Measurements from ENCODE around the gene SYNPO. TPM values are rescaled to one million over a fixed set of nuclear protein-coding genes. Genes with fewer than 3 reads are reported as not detected.

SYNPO gene, protein sequence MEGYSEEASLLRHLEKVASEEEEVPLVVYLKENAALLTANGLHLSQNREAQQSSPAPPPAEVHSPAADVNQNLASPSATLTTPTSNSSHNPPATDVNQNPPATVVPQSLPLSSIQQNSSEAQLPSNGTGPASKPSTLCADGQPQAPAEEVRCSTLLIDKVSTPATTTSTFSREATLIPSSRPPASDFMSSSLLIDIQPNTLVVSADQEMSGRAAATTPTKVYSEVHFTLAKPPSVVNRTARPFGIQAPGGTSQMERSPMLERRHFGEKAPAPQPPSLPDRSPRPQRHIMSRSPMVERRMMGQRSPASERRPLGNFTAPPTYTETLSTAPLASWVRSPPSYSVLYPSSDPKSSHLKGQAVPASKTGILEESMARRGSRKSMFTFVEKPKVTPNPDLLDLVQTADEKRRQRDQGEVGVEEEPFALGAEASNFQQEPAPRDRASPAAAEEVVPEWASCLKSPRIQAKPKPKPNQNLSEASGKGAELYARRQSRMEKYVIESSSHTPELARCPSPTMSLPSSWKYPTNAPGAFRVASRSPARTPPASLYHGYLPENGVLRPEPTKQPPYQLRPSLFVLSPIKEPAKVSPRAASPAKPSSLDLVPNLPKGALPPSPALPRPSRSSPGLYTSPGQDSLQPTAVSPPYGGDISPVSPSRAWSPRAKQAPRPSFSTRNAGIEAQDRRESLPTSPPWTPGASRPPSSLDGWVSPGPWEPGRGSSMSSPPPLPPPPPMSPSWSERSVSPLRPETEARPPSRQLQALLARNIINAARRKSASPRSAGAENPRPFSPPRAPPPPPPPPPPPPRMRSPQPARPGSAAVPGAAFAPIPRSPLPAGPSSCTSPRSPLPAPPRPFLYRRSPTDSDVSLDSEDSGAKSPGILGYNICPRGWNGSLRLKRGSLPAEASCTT
- total RNA-seq, result 1 to 10 TPM; 1.0 to 9.3 TPM

DNA sequence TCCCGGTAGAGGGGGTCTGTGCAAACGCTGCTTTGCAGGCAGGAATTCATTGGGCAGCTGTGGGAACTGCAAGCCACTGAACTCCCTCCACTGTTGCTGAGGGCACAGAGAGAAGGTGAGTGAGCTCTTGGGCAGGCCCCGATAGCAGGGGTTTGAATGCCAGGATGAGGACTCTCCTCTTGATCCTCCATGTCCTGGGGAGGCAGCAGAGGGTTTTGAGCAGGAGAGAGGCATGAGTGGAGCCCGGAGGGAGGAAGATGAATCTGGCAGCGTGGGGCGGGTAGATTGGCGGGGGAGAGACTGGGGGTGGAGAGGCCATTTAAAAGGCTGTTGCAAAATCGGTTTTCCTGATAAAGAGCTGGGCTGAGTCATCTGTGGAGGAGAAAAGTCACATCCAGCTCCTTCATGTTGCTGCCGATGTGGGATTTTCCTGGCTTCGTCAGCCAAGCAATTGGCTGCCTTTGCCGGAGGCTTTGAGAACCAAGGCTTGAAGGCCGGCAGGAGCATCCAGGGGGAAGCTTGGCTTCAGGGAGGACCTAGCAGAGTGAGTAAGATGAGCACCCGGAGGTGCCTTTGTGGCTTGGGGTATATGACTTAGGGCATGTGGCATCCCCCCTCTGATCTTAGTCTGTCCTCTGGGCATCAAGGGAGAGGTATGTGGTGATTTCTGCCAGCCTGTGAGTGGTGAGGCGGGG is at the start of gene SYNPO:
TSS of gene SYNPO (plus strand) at position 350 of the 695 bp plus-strand sequence. CDS start 7,616 bp downstream, outside the sequence.
- Mint-ChIP-seq H3K27ac (no peak within 1 kb of the TSS), H3K9me3 (no peaks in the 10 kb centered on the region), H3K27me3 (peaks cover 11 to 19% of the 10 kb centered on the region in 2 donors), H3K4me3 (no peak within 1 kb of the TSS), H3K4me1 (ENCODE audit: low read depth in 2 of 2) (no peaks in the 10 kb centered on the region), H3K36me3 (no peaks in the 10 kb centered on the region)
- DNase-seq (ENCODE audit: low spot score) (no peak), ATAC-seq (no peak)

DNA sequence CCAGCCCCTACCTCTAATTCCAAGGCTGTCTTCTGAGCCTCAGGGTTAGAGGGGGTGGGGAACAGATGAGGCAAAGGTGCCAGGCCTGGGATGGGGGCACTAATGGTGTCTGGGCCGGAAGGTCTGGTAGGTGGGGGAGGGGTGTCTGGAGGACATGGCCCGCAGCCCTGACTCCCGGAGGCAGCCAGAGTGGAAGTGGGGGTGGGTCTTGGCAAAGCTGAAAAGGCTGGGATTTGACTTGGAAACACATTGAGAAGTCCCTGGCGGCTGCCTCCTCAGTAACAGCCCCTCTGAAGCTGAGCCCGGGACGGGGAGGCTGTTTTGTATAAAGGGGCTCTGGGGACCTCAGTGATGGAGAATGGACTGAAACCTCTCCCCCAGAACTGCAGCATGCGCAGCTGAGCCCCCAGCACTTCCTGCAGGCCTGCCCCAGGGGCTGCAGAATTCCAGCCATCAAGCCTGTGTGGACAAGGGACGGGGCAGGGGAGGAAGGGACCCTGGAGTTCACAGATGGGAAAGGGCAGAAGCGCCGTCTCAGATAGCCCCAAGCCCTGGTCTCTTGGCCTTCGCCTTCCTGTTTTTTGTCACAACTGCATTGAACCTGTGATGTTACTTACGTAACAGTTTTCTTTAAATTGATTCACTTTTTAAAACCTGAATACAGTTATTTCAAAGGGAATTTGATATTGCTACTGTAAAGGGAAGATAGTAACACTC is 49.3 kb upstream of the SYNPO start:
- Mint-ChIP-seq H3K27me3 (peaks cover 0 to 6% of the 10 kb centered on the region in 2 donors), H3K36me3 (no peaks in the 10 kb centered on the region), H3K4me3 (no peak overlapping the region), H3K9me3 (no peaks in the 10 kb centered on the region), H3K27ac (no peak overlapping the region), H3K4me1 (ENCODE audit: low read depth in 2 of 2) (no peaks in the 10 kb centered on the region)
- ATAC-seq (no peak), DNase-seq (ENCODE audit: low spot score) (no peak)

DNA sequence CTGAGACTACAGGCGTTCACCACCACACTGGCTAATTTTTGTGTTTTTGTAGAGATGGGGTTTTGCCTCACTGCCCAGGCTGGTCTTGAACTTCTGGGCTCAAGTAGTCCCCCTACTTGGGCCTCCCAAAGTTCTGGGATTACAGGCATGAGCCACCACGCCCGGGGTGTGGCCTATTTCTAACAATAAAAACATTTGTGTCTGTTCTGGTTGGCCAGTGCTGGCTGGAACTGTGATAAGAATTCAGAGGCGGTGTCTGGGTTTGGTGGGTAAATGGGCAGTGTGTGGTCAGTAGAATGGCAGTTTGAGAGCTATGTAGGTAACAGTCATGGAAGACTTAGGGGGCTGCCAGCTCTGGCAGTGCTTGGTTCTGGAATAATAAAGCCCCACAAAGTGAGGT is 46.9 kb upstream of the SYNPO start:
- Mint-ChIP-seq H3K4me3 (no peak overlapping the region), H3K27me3 (peaks cover 0 to 6% of the 10 kb centered on the region in 2 donors), H3K27ac (no peak overlapping the region), H3K4me1 (ENCODE audit: low read depth in 2 of 2) (no peaks in the 10 kb centered on the region), H3K9me3 (no peaks in the 10 kb centered on the region), H3K36me3 (no peaks in the 10 kb centered on the region)
- DNase-seq (ENCODE audit: low spot score) (no peak), ATAC-seq (no peak)

DNA sequence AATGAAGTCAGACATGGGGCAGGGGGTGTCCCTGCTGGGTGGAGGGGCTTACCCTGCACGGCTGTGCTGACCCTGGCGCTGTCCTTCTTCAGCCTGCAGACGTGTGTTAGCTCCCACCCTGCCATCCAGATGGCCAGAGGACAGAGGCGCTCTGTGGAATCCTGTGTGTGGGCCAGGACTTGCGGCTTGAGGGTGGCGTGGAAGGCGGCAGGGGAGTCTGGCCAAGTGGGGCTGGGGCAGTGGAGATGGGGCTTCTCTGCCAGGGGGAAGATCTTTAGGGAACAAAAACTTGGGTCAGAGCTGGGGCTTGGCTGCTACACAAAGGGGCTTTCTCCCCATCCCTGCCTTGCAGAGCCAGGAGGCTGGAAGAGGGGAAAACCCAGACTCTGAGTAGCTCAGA is 46.5 kb upstream of the SYNPO start:
- no peak overlapping the region for H3K4me3 Mint-ChIP-seq
- H3K4me1 Mint-ChIP-seq (ENCODE audit: low read depth in 2 of 2), result no peaks in the 10 kb centered on the region
- DNase-seq (ENCODE audit: low spot score), result no peak
- peaks cover 0 to 6% of the 10 kb centered on the region in 2 donors for H3K27me3 Mint-ChIP-seq
- no peak for ATAC-seq
- H3K9me3 Mint-ChIP-seq, result no peaks in the 10 kb centered on the region
- H3K36me3 Mint-ChIP-seq, result no peaks in the 10 kb centered on the region
- H3K27ac Mint-ChIP-seq, result no peak overlapping the region

DNA sequence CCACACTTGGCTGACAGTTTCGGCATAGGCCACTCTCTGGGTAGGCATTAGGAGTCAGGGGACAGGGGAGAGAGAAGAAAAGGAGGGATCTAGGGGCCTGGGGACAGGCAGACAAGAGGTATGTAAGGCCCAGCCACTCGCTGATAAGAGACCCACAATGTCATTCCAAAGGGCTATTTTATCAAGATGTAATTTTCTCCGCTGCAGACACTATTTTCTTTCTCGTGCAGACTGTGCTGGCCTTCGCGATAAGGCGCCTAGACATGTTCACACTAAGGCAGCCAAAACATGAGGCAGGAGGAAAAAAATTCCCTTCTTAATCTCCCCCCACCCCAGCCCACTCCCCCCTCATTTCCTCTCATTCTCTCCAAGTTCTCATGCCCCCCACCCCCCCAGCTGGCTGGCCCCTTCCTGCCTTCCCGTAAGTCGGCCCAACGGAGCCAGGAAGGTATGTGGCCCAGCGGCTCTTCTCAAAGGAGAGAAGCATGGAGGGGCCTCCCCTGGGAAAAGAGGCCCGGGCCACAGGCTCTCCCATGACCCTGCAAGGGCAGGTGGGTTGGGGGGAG is 44.9 kb upstream of the SYNPO start:
- Mint-ChIP-seq H3K9me3 (no peaks in the 10 kb centered on the region), H3K27me3 (no peaks in the 10 kb centered on the region), H3K4me3 (no peak overlapping the region), H3K4me1 (ENCODE audit: low read depth in 2 of 2) (no peaks in the 10 kb centered on the region), H3K36me3 (no peaks in the 10 kb centered on the region), H3K27ac (no peak overlapping the region)
- DNase-seq (ENCODE audit: low spot score) (no peak), ATAC-seq (no peak)

DNA sequence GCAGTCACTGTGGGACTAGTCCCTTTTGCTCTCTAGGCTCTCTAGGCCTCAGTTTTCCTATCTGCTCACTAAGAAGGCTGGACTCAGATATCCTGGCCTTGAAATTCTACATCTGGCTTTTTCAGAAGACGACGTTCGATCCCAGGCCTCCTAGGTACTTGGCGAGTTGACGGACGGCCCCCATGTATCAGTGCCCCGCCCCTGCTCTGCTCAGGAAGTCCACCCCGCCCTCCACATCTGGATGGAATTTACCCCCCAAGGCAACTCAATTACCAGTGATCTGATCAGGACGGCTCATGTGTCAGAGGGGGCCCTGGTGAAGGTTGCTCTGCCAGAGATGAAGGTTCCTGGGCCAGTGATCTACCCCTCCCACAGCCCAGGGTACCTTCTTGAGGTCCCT is 44.1 kb upstream of the SYNPO start:
- no peak overlapping the region for H3K4me3 Mint-ChIP-seq
- no peaks in the 10 kb centered on the region for H3K27me3 Mint-ChIP-seq
- no peak for DNase-seq (ENCODE audit: low spot score)
- no peak for ATAC-seq
- no peaks in the 10 kb centered on the region for H3K36me3 Mint-ChIP-seq
- no peak overlapping the region for H3K27ac Mint-ChIP-seq
- H3K4me1 Mint-ChIP-seq (ENCODE audit: low read depth in 2 of 2), result no peaks in the 10 kb centered on the region
- no peaks in the 10 kb centered on the region for H3K9me3 Mint-ChIP-seq

DNA sequence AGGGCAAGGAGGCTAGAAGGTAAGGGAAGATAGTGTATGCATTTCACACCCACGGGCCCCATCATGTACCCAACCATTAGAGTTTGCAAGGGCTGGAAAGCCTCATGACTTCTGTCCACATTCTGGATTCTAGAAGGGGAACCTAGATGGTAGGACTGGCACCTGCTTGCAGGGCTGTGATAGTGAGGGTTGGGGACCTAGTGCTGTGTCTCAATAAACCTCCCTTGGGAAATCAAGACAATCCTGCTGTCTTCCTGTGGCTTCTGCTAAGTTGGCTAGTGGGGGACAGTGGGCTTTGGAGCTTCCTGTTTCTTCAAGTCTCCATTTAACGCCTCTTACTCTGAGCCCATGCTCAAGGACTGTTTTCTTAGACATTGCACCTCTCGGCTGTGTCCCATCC is 43.6 kb upstream of the SYNPO start:
- ATAC-seq (no peak), DNase-seq (ENCODE audit: low spot score) (no peak)
- H3K9me3 Mint-ChIP-seq, result no peaks in the 10 kb centered on the region
- H3K4me1 Mint-ChIP-seq (ENCODE audit: low read depth in 2 of 2), result no peaks in the 10 kb centered on the region
- H3K27ac Mint-ChIP-seq, result no peak overlapping the region
- H3K27me3 Mint-ChIP-seq, result no peaks in the 10 kb centered on the region
- H3K36me3 Mint-ChIP-seq, result no peaks in the 10 kb centered on the region
- H3K4me3 Mint-ChIP-seq, result no peak overlapping the region

DNA sequence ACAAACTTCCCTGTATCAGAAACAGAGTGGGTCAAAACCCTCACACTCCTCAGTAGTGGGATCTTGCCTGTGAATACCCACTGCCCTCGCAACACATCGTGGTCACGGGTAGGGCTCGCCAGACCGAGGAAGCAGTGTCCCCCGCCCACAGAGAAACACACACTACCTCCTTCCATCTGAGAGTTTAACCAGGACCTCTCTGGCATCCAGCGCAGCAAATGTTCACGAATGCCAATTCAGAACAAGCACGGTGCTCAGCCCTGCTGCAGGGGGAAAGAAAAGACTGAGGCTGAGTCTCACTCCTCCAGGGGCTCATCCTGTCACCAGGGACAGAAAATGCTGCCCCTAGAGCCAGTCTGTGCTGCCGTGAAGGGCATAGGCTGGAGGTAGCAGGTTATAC is 42.5 kb upstream of the SYNPO start:
- H3K9me3 Mint-ChIP-seq, result no peaks in the 10 kb centered on the region
- no peak overlapping the region for H3K27ac Mint-ChIP-seq
- H3K4me3 Mint-ChIP-seq, result no peak overlapping the region
- no peaks in the 10 kb centered on the region for H3K36me3 Mint-ChIP-seq
- ATAC-seq (no peak), DNase-seq (ENCODE audit: low spot score) (no peak)
- no peaks in the 10 kb centered on the region for H3K4me1 Mint-ChIP-seq (ENCODE audit: low read depth in 2 of 2)
- peaks cover 0 to 2% of the 10 kb centered on the region in 2 donors for H3K27me3 Mint-ChIP-seq

DNA sequence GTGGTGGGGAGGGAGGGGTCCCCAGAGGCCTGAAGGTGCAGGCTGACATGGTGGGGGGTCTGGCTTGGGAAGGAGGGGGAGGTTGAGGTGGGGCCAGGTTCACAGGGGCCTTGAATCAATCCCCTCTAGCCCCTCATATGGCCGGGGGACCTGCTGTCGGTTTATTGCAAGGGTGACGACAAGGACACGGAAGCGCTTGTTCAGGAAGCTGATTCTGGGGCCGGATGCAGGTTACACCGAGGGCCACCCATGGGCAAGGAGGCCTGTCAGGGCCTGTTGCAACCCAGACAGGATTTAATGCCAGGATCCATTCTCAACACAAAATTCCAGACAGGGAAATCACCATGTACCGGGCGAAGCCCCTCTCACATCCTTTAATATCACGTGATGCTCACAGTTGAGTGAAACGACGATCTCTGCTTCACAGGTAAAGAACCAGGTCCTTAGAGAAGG is 41.6 kb upstream of the SYNPO start:
- no peaks in the 10 kb centered on the region for H3K36me3 Mint-ChIP-seq
- ATAC-seq (no peak), DNase-seq (ENCODE audit: low spot score) (no peak)
- H3K27ac Mint-ChIP-seq, result no peak overlapping the region
- H3K4me3 Mint-ChIP-seq, result no peak overlapping the region
- no peaks in the 10 kb centered on the region for H3K9me3 Mint-ChIP-seq
- H3K27me3 Mint-ChIP-seq, result peaks cover 0 to 2% of the 10 kb centered on the region in 2 donors
- H3K4me1 Mint-ChIP-seq (ENCODE audit: low read depth in 2 of 2), result no peaks in the 10 kb centered on the region

DNA sequence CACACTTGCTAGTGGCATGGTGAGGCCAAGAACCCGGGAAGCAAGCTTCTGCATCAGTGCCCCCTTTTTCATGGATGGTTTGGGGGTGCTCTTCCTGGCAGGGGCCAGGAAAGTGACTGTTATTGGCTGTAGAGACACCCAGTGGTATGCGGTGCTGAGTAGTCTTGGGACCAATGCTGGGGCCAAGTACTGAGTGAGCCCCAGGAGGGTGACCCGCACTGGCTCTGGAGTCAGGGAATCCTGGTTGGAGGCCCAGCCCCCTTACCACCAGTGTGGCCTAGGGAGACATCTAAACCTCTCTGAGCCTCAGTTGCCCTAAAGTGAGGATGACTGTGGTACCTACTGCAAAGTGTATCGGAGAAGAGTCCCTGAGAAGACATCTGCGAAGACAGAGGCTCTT is 41.2 kb upstream of the SYNPO start:
- no peak for ATAC-seq
- no peaks in the 10 kb centered on the region for H3K9me3 Mint-ChIP-seq
- H3K27ac Mint-ChIP-seq, result no peak overlapping the region
- no peaks in the 10 kb centered on the region for H3K4me1 Mint-ChIP-seq (ENCODE audit: low read depth in 2 of 2)
- DNase-seq (ENCODE audit: low spot score), result no peak
- H3K4me3 Mint-ChIP-seq, result no peak overlapping the region
- peaks cover 0 to 2% of the 10 kb centered on the region in 2 donors for H3K27me3 Mint-ChIP-seq
- no peaks in the 10 kb centered on the region for H3K36me3 Mint-ChIP-seq

DNA sequence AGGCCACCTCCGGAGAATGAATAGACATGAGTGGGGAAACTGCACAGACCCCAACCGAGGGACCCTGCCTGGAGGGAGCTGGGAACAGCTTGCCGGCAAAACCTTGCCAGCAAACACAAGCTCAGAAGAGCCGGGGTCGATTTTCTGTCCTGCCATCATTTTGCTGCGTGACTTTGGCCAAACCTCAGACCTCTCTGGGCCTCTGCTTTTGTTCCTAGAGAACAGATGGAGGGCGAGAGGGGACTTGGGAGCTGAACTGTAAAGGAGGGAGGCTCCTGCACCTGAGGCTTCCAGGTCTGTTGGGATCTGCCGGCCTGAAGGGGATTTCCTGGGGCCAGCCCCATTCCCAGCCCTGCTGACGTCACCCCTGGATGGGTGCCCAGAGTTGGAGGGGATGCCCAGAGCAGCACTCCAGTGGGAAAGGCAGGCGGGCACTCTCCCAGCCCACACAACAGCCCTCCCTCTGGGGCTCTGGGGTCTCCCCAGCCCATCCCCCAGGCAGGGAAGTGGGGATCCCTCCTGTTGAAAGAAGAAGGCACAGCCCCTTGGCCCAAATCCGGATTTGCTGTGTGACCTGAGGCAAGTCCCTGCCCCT is 40.4 kb upstream of the SYNPO start:
- Mint-ChIP-seq H3K4me3 (no peak overlapping the region), H3K36me3 (no peaks in the 10 kb centered on the region), H3K4me1 (ENCODE audit: low read depth in 2 of 2) (no peaks in the 10 kb centered on the region), H3K27ac (no peak overlapping the region), H3K9me3 (no peaks in the 10 kb centered on the region), H3K27me3 (peaks cover 0 to 2% of the 10 kb centered on the region in 2 donors)
- no peak for ATAC-seq
- no peak for DNase-seq (ENCODE audit: low spot score)

DNA sequence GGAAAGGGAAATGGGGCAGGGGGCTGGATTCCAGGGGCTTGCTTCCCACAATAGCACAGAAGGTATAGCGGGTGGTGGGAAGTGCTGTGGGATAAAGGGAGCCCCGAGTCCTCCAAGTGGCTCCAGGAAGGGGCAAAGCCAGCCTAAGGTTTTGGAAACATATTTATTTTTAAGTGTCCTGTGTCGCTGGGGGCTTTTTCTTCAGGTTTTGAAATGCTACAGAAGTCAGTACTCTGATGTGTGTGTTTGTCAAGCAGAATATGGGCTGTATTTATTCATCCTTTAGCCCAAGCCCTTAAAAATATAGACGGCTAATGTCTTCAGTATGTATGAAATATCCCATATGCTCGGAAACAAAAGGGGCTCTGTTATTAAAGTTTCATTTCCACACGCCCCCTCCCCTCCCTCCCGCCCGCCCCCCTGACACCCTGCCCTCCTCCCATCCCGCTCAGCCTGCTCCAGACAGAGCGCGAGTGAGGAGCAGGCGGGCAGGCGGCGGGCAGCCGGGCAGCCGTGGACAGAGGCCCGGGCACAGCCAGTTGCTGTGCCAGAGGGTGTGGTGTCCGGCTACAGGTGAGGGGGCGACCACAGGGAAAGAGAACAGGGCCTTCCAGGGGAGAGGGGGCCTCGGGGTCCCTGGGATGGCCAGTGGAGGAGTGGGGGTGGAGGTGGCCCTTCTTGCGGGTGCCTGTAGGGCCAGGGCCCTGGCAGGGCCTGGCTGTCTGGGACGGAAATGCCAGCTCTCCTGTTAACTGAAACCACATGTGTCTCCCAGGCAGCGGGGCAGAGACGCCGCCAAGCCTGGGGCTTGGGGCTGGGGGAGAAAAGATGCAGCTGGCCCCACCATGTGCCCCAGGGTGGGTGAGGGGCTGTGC is 39.6 kb upstream of the SYNPO start:
- no peaks in the 10 kb centered on the region for H3K4me1 Mint-ChIP-seq (ENCODE audit: low read depth in 2 of 2)
- H3K36me3 Mint-ChIP-seq, result no peaks in the 10 kb centered on the region
- peaks cover 5% of the 10 kb centered on the region in 2 donors for H3K27me3 Mint-ChIP-seq
- H3K9me3 Mint-ChIP-seq, result no peaks in the 10 kb centered on the region
- DNase-seq (ENCODE audit: low spot score) (no peak), ATAC-seq (no peak)
- no peak overlapping the region for H3K27ac Mint-ChIP-seq
- H3K4me3 Mint-ChIP-seq, result no peak overlapping the region

All from natural killer cell treated with Interleukin-12 subunit alpha and Interleukin-12 subunit beta and Interleukin-15 and Interleukin-18, amount 100 ng/mL, for 72 hours (primary cell).